ENCODE results near the gene OOSP2. TPM values are rescaled to one million over a fixed set of nuclear protein-coding genes. Genes with fewer than 3 reads are reported as not detected.

The OOSP2 gene
- total and polyA plus RNA-seq, 2 of the 4 experiments (the other 2 are of a cell fraction) = not detected

GRCh38 chr11:59992425-59992824 is 47.8 kb upstream of the OOSP2 start:
- H2BK15ac ChIP-seq (ENCODE audit: low read depth, low read length) = no peak overlapping the region
- H4K20me1 ChIP-seq (ENCODE audit: insufficient read depth, low read length) = no peaks in the 10 kb centered on the region
- ATAC-seq (ENCODE audit: low read depth) (no peak), DNase-seq (no peak)
- H3K4me2 ChIP-seq (ENCODE audit: low read depth, low read length) = no peak overlapping the region
- BruUV-seq (replicated peaks) = no TSS peak
- no peaks in the 10 kb centered on the region for H3K79me1 ChIP-seq (ENCODE audit: low read depth in 1 of 2, low read length in 2 of 2)
- no peak overlapping the region for H4K8ac ChIP-seq (ENCODE audit: low read depth in 2 of 2, low read length in 2 of 2)
- intact Hi-C loops (cut with micrococcal nuclease) (no loop called here), dilution Hi-C loops (cut with HindIII; ENCODE audit: low sequenced_read_pairs, unreplicated experiment) (no loop called here), in situ Hi-C loops (cut with MboI; ENCODE audit: low sequenced_read_pairs) (no loop called here)
- no peaks in the 10 kb centered on the region for H3K36me3 ChIP-seq (ENCODE audit: control insufficient read depth, insufficient read depth, low read length)
- no peak overlapping the region for H2AK5ac ChIP-seq (ENCODE audit: low read depth, low read length)
- H2AFZ ChIP-seq (replicated peaks; ENCODE audit: low read length, poor library complexity) = no peak overlapping the region
- no peak overlapping the region for H4K5ac ChIP-seq (ENCODE audit: low read depth, low read length)
- no peak overlapping the region for H3K14ac ChIP-seq (replicated peaks; ENCODE audit: low read depth, low read length)
- no peak overlapping the region for H3K4ac ChIP-seq (ENCODE audit: low read depth, low read length)
- H3K9ac ChIP-seq (ENCODE audit: low read depth, low read length) = no peak overlapping the region
- no peak overlapping the region for H3K18ac ChIP-seq (ENCODE audit: low read depth, low read length)
- no peak overlapping the region for H3K4me3 ChIP-seq (ENCODE audit: insufficient read depth, low read depth, low read length)
- CTCF ChIA-PET = no interaction called here
- TF ChIP-seq CHD1 (IDR thresholded peaks at IDR 0.05; ENCODE audit: low read depth, low read length) = no peak
- no peak for TF ChIP-seq RCOR1 (IDR thresholded peaks at IDR 0.05; ENCODE audit: insufficient replicate concordance, low read length)
- no peak for TF ChIP-seq MAFK (IDR thresholded peaks at IDR 0.05; ENCODE audit: low read depth, low read length)
- TF ChIP-seq CTCF (conservative IDR thresholded peaks at IDR 0.05; ENCODE audit: low read depth, low read length) = no peak
- TF ChIP-seq MXI1 (IDR thresholded peaks at IDR 0.05; ENCODE audit: borderline replicate concordance, low read depth, low read length) = no peak
- no peak for TF ChIP-seq FOS (IDR thresholded peaks at IDR 0.05; ENCODE audit: low read depth, low read length)
- no peak for TF ChIP-seq NFE2L2 (IDR thresholded peaks at IDR 0.05; ENCODE audit: low read depth, low read length)
- no peak for TF ChIP-seq POLR2A (IDR thresholded peaks at IDR 0.05; ENCODE audit: low read depth, low read length)
- no peak for TF ChIP-seq MAZ (IDR thresholded peaks at IDR 0.05; ENCODE audit: borderline replicate concordance, low read depth, low read length)
- no peak for TF ChIP-seq CEBPB (IDR thresholded peaks at IDR 0.05; ENCODE audit: low read depth, low read length)
- TF ChIP-seq SMC3 (IDR thresholded peaks at IDR 0.05; ENCODE audit: low read depth, low read length) = no peak
- TF ChIP-seq BHLHE40 (IDR thresholded peaks at IDR 0.05; ENCODE audit: low read depth, low read length) = no peak
- TF ChIP-seq RFX5 (IDR thresholded peaks at IDR 0.05; ENCODE audit: low read depth, low read length) = no peak
- TF ChIP-seq RAD21 (IDR thresholded peaks at IDR 0.05; ENCODE audit: low read length) = no peak
- no peak for TF ChIP-seq ELK1 (IDR thresholded peaks at IDR 0.05; ENCODE audit: borderline replicate concordance, low read depth, low read length)
- H3K56ac ChIP-seq (ENCODE audit: extremely low read depth, insufficient read depth, low read length) = no peak overlapping the region
- WGBS, 2 experiments (ENCODE audit: extremely low coverage in 2 of 2, insufficient read length in 1 of 2) = no CpG with 5 or more reads among the region's 5 CpGs
- H3K23ac ChIP-seq (ENCODE audit: low read depth, low read length) = no peak overlapping the region
- no peak overlapping the region for H4K91ac ChIP-seq (ENCODE audit: insufficient read depth, low read depth, low read length)
- no peaks in the 10 kb centered on the region for H3K4me1 ChIP-seq (ENCODE audit: control insufficient read depth, insufficient read depth, low read length)
- no peak overlapping the region for H2BK20ac ChIP-seq (ENCODE audit: low read depth, low read length)
- H3K9me3 ChIP-seq (ENCODE audit: control insufficient read depth, insufficient read depth, low read length) = no peaks in the 10 kb centered on the region; the same call in 1 of the 2 replicates
- H3K27ac ChIP-seq (ENCODE audit: insufficient read depth, low read length) = no peak overlapping the region
- H2BK120ac ChIP-seq (ENCODE audit: low read depth, low read length) = no peak overlapping the region
- H2BK5ac ChIP-seq (ENCODE audit: low read depth, low read length, poor library complexity, severe bottlenecking) = no peak overlapping the region
- no peaks in the 10 kb centered on the region for H3K27me3 ChIP-seq (ENCODE audit: control insufficient read depth, insufficient read depth, low read length)
- no peak overlapping the region for H2AK9ac ChIP-seq (replicated peaks; ENCODE audit: low read depth, low read length, poor library complexity)
- H3K9me1 ChIP-seq (ENCODE audit: insufficient read depth, low read length) = no peaks in the 10 kb centered on the region
- POLR2A ChIA-PET (ENCODE audit: unreplicated experiment) = no interaction called here
